Activated CD4-positive, alpha-beta memory T cell treated with anti-CD3 and anti-CD28 coated beads, Interleukin-2, amount 10 ng/mL, durations not matched to agents 7 days and 5 days (primary cell): Measurements from ENCODE around the gene SPAM1. TPM values are rescaled to one million over a fixed set of nuclear protein-coding genes. Genes with fewer than 3 reads are reported as not detected.
"Not testable (repeated sequence)": the region's sequence is repeated elsewhere in the genome, so short reads cannot be mapped to it uniquely, and the experiment has no call there.

ENCODE experiments used
- CTCF ChIA-PET: fragments of 350-600 bp; sonication (Branson Sonifier 250); formaldehyde crosslinking; loops from one replicate; lab custom pipeline; 2021; ENCODE audit warnings: antibody characterized with exemption, inconsistent platforms; lab: Charles Lee
- POLR2A ChIA-PET: fragments of 350-600 bp; sonication (Branson Sonifier 250); formaldehyde crosslinking; loops from one replicate; lab custom pipeline; 2021; ENCODE audit warnings: antibody characterized with exemption; lab: Charles Lee
- DNase-seq: peaks from one replicate; pipeline ENCODE4 v3.0.0-alpha.2; 2020
- H3K27ac Mint-ChIP-seq: one replicate; pipeline ENCODE4 v1.8.0; 2021; ENCODE audit warnings: mild to moderate bottlenecking, mixed read lengths
- H3K27me3 Mint-ChIP-seq: one replicate; pipeline ENCODE4 v1.8.0; 2021; ENCODE audit warnings: mixed read lengths
- H3K36me3 Mint-ChIP-seq: one replicate; pipeline ENCODE4 v1.8.0; 2021; ENCODE audit warnings: low read depth, mixed read lengths
- H3K4me1 Mint-ChIP-seq: one replicate; pipeline ENCODE4 v1.8.0; 2021; ENCODE audit warnings: mixed read lengths
- H3K4me3 Mint-ChIP-seq: one replicate; pipeline ENCODE4 v1.8.0; 2021; ENCODE audit warnings: mild to moderate bottlenecking, mixed read lengths
- H3K9me3 Mint-ChIP-seq: one replicate; pipeline ENCODE4 v1.8.0; 2021; ENCODE audit warnings: mixed read lengths
- total RNA-seq, 2 experiments: library from RNA; stranded (reverse); gene quantifications; one replicate each; pipeline ENCODE4 v1.2.3, GENCODE V29; 2021

SPAM1 gene
- total RNA-seq: not detected

GRCh38 chr7:123924941-123925340, at the start of gene SPAM1:
SPAM1 (plus strand) TSS chr7:123925241; CDS start chr7:123953571, 28,330 bp downstream.
- no peaks in the 10 kb centered on the region for H3K4me1 Mint-ChIP-seq
- H3K9me3 Mint-ChIP-seq: no peaks in the 10 kb centered on the region
- DNase-seq: no peak
- ChIA-PET CTCF (no interaction called here), POLR2A (no interaction called here)
- no peak within 1 kb of the TSS for H3K4me3 Mint-ChIP-seq
- H3K27ac Mint-ChIP-seq: no peak within 1 kb of the TSS
- H3K27me3 Mint-ChIP-seq: peaks cover 2% of the 10 kb centered on the region
- H3K36me3 Mint-ChIP-seq: no peaks in the 10 kb centered on the region

GRCh38 chr7:123876557-123877256, 48.3 kb upstream of the SPAM1 start:
- no peaks in the 10 kb centered on the region for H3K9me3 Mint-ChIP-seq
- ChIA-PET CTCF (interaction anchor here (0.8 kb wide), 2 partner anchors 252 to 253 kb away, joined by 3 read pairs; no protein-coding TSS in a partner anchor), POLR2A (no interaction called here)
- no peak for DNase-seq
- H3K27ac Mint-ChIP-seq: no peak overlapping the region
- no peak overlapping the region for H3K4me3 Mint-ChIP-seq
- H3K36me3 Mint-ChIP-seq: no peaks in the 10 kb centered on the region
- H3K27me3 Mint-ChIP-seq: peaks cover 9% of the 10 kb centered on the region
- no peaks in the 10 kb centered on the region for H3K4me1 Mint-ChIP-seq

DNA sequence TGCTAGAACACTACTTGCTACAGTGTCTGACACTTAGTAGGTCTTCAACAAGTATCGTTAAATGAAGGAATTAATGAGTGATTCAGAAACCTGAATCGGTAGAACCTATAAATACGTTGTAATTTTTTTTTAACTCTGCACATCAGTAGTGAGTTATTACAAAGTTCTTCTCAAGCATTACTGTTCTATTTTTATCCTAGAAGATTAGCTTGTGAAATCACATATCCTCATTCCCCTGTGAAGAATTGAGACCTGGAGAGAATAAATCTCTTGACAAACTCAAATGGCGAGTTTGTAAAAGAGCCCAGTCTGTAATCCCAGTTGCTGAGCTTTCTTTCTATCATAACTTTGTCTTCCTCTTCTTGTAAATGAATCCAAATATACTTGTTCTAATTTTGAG, 45.4 kb upstream of the SPAM1 start:
- ChIA-PET POLR2A (no interaction called here), CTCF (no interaction called here)
- Mint-ChIP-seq H3K27me3 (peaks cover 5% of the 10 kb centered on the region), H3K4me1 (no peaks in the 10 kb centered on the region), H3K27ac (no peak overlapping the region), H3K9me3 (no peaks in the 10 kb centered on the region), H3K4me3 (no peak overlapping the region), H3K36me3 (no peaks in the 10 kb centered on the region)
- no peak for DNase-seq

GRCh38 chr7:123881300-123881699, 43.7 kb upstream of the SPAM1 start:
- CTCF ChIA-PET: no interaction called here

GRCh38 chr7:123883154-123883553, 41.9 kb upstream of the SPAM1 start:
- no peaks in the 10 kb centered on the region for H3K9me3 Mint-ChIP-seq
- no peak for DNase-seq
- peaks cover 2% of the 10 kb centered on the region for H3K27me3 Mint-ChIP-seq
- POLR2A ChIA-PET: no interaction called here
- CTCF ChIA-PET: no interaction called here
- H3K4me1 Mint-ChIP-seq: no peaks in the 10 kb centered on the region
- no peaks in the 10 kb centered on the region for H3K36me3 Mint-ChIP-seq
- H3K4me3 Mint-ChIP-seq: no peak overlapping the region
- no peak overlapping the region for H3K27ac Mint-ChIP-seq

More at GRCh38 chr7:123881300-123881699, 43.7 kb upstream of the SPAM1 start:
- POLR2A ChIA-PET: no interaction called here
- Mint-ChIP-seq H3K4me3 (no peak overlapping the region), H3K27ac (no peak overlapping the region), H3K9me3 (no peaks in the 10 kb centered on the region), H3K4me1 (no peaks in the 10 kb centered on the region), H3K27me3 (peaks cover 3% of the 10 kb centered on the region), H3K36me3 (no peaks in the 10 kb centered on the region)
- no peak for DNase-seq

GRCh38 chr7:123888192-123888591, 36.8 kb upstream of the SPAM1 start:
- H3K4me1 Mint-ChIP-seq: no peaks in the 10 kb centered on the region
- peaks cover 2% of the 10 kb centered on the region for H3K27me3 Mint-ChIP-seq
- POLR2A ChIA-PET: no interaction called here
- no peak overlapping the region for H3K4me3 Mint-ChIP-seq
- no peak for DNase-seq
- no peaks in the 10 kb centered on the region for H3K9me3 Mint-ChIP-seq
- no peak overlapping the region for H3K27ac Mint-ChIP-seq
- H3K36me3 Mint-ChIP-seq: no peaks in the 10 kb centered on the region
- CTCF ChIA-PET: no interaction called here

GRCh38 chr7:123894753-123895152, 30.3 kb upstream of the SPAM1 start:
- CTCF ChIA-PET, DNase-seq, H3K27ac Mint-ChIP-seq, H3K27me3 Mint-ChIP-seq, H3K4me1 Mint-ChIP-seq, H3K36me3 Mint-ChIP-seq, POLR2A ChIA-PET, H3K4me3 Mint-ChIP-seq, H3K9me3 Mint-ChIP-seq: not testable (repeated sequence)

DNA sequence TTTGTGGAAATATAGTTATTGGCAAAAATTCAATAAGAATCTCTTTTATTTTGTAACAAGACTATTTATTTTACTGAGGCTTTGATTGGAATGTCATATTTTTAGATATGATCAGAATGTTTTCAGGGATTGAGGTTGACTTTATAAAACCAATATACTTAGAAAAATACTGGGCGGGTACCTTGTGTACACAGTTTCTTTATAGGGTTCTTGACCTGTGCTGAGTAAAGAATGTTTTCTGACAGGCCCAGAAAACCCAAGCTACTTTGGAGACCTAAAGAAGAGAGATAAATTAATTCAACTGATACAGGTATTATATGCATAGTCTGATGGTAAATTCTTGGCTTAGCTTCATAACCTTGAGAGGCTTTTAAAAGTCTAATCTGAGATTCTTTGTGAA, 23.9 kb upstream of the SPAM1 start:
- Mint-ChIP-seq H3K4me1 (no peaks in the 10 kb centered on the region), H3K27me3 (no peaks in the 10 kb centered on the region), H3K9me3 (no peaks in the 10 kb centered on the region), H3K36me3 (no peaks in the 10 kb centered on the region), H3K4me3 (no peak overlapping the region), H3K27ac (no peak overlapping the region)
- ChIA-PET CTCF (no interaction called here), POLR2A (no interaction called here)
- no peak for DNase-seq

- POLR2A ChIA-PET: no interaction called here
- Mint-ChIP-seq H3K36me3 (no peaks in the 10 kb centered on the region), H3K4me3 (no peak overlapping the region), H3K27ac (no peak overlapping the region), H3K27me3 (no peaks in the 10 kb centered on the region), H3K9me3 (no peaks in the 10 kb centered on the region), H3K4me1 (no peaks in the 10 kb centered on the region)
- no peak for DNase-seq
- CTCF ChIA-PET: no interaction called here
Observed at GRCh38 chr7:123905714-123906113, 19.3 kb upstream of the SPAM1 start.

DNA sequence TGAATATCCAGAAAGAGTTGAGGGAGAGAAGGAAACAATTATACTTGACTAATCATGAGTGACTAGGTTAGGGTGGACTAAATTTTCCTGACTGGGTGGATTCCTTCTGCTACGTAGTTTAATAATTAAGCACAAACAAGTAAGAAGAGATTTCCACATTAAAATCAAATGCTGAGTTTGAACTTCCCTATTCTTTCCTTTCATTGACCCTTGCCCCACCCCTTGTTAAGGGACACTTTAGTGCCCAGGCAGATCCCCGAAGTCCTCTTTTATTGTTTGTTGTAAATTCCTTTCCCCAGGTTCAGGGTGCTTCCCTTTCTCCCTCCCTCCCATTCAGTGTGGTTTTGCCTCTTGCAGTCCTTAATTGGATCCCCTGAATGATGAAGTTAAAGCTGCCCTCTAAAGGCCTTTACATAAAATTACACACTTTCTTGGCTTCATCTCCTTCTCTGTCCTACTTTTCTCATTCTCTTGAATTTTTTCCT, 8.8 kb upstream of the SPAM1 start:
- Mint-ChIP-seq H3K9me3 (no peaks in the 10 kb centered on the region), H3K27ac (no peak overlapping the region), H3K36me3 (no peaks in the 10 kb centered on the region), H3K27me3 (peaks cover 2% of the 10 kb centered on the region), H3K4me3 (no peak overlapping the region), H3K4me1 (no peaks in the 10 kb centered on the region)
- ChIA-PET POLR2A (no interaction called here), CTCF (no interaction called here)
- no peak for DNase-seq

DNA sequence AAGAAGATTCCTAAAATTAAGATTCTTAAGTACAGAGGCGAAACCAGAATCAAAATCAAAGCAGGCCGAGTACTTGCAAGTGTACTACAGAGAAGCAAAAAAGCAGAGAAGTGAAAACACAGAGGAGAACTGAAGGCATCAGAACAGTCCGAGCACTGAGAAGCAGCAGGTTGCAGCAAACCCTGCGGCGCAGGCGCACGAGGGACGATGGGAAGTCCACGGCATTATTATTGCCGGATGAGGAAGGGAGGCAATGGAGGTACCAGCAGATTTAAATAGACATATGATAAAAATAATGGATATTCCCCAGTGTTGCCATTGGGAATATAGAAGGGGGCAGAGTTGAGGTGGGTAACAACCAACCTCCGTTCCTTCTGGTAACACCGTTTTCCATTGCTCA, 7.2 kb upstream of the SPAM1 start:
- H3K27me3 Mint-ChIP-seq: peaks cover 2% of the 10 kb centered on the region
- no peaks in the 10 kb centered on the region for H3K36me3 Mint-ChIP-seq
- H3K4me3 Mint-ChIP-seq: no peak overlapping the region
- no peak overlapping the region for H3K27ac Mint-ChIP-seq
- no peaks in the 10 kb centered on the region for H3K9me3 Mint-ChIP-seq
- POLR2A ChIA-PET: no interaction called here
- CTCF ChIA-PET: no interaction called here
- H3K4me1 Mint-ChIP-seq: no peaks in the 10 kb centered on the region
- no peak for DNase-seq

DNA sequence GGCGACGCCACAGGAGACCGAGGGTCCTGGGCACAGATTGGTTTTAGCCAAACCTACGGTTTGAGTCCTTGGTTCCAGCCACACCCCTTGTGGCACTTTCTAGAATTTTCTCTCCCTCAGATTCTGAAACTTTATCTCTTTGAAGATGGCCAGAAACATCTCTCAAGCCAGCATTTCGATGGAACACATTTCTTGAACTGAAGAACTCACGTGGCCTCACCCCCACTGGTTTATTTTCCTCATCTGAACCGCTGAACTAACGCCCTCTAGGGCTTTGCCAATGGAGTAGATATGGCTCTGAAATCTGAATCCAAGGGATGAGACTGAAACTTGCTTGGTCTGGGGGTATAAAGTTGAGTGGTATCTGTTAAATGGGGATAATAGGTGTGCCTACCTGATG, 6.7 kb upstream of the SPAM1 start:
- H3K4me1 Mint-ChIP-seq: no peaks in the 10 kb centered on the region
- H3K36me3 Mint-ChIP-seq: no peaks in the 10 kb centered on the region
- H3K4me3 Mint-ChIP-seq: no peak overlapping the region
- ChIA-PET CTCF (no interaction called here), POLR2A (no interaction called here)
- peaks cover 2% of the 10 kb centered on the region for H3K27me3 Mint-ChIP-seq
- no peaks in the 10 kb centered on the region for H3K9me3 Mint-ChIP-seq
- no peak overlapping the region for H3K27ac Mint-ChIP-seq
- DNase-seq: no peak

GRCh38 chr7:123923599-123923998, 1.4 kb upstream of the SPAM1 start:
- Mint-ChIP-seq H3K27ac (no peak overlapping the region), H3K9me3 (no peaks in the 10 kb centered on the region), H3K36me3 (no peaks in the 10 kb centered on the region), H3K27me3 (peaks cover 2% of the 10 kb centered on the region), H3K4me3 (no peak overlapping the region), H3K4me1 (no peaks in the 10 kb centered on the region)
- no peak for DNase-seq
- ChIA-PET CTCF (no interaction called here), POLR2A (no interaction called here)

DNA sequence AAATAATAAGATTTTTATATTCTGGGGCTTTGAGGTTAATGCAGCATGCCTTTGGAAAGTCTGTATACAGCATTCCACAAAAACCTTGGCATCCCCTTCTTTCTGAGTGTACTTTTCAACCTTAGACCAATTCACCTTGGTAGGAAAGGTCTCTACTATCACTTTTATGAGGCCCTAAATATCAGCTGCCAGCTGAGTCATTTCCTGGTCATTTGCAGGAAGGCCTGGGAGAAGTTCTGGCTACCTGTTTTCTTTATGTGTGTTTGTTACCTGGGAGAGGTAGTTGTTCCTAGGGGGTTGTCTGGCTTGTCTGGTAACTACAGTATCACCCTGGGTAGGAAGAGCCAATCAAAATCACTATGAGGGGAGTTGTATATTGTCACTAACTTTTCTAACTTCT, 4.1 kb downstream of the SPAM1 start:
- CTCF ChIA-PET: no interaction called here
- Mint-ChIP-seq H3K9me3 (no peaks in the 10 kb centered on the region), H3K36me3 (no peaks in the 10 kb centered on the region), H3K4me3 (no peak overlapping the region), H3K27ac (no peak overlapping the region), H3K27me3 (no peaks in the 10 kb centered on the region), H3K4me1 (no peaks in the 10 kb centered on the region)
- POLR2A ChIA-PET: no interaction called here
- no peak for DNase-seq
